Measurements from ENCODE around the gene REEP3.

GRCh38 chr10:63574011-63574410, 52.8 kb downstream of the REEP3 start:
- TF ChIP-seq FOS (IDR thresholded peaks at IDR 0.05; ENCODE audit: low read depth, low read length) = no peak
- no peak for TF ChIP-seq RAD21 (IDR thresholded peaks at IDR 0.05; ENCODE audit: low read length)

Data from IMR-90 (cell line).